Tibial artery (tissue), 4 donors: ENCODE measurements around the gene CD79B.

Experiments used
- DNase-seq, 2 donors: peaks; one replicate each; pipeline ENCODE4 v3.0.0-alpha.2; 2019
- H3K27ac ChIP-seq, 2 donors: fragments of 200-600 bp; sonication (generic) in 1 of 2; 1 replicate in 1 of 2; 2 replicates in 1 of 2; pipeline ENCODE4 v1.5.1; 2018 to 2019; ENCODE audit warnings: mild to moderate bottlenecking in 1 of 2
- H3K27me3 ChIP-seq, 2 donors: fragments of 200-600 bp; sonication (generic) in 1 of 2; one replicate each; pipeline versions ENCODE4 v1.5.1 to v1.6.0; 2016 to 2019
- H3K36me3 ChIP-seq, 3 donors: fragments of 200-600 bp; sonication (generic) in 2 of 3; one replicate each; pipeline ENCODE4 v1.5.1; 2016 to 2019; ENCODE audit warnings: mild to moderate bottlenecking in 2 of 3
- H3K4me1 ChIP-seq, 4 donors: fragments of 200-600 bp; sonication (generic) in 2 of 4; 1 replicate in 3 of 4; 2 replicates in 1 of 4; pipeline ENCODE4 v1.5.1; 2016 to 2019
- H3K4me3 ChIP-seq, 2 donors: fragments of 200-600 bp; sonication (generic) in 1 of 2; 1 replicate in 1 of 2; 2 replicates in 1 of 2; pipeline ENCODE4 v1.5.1; 2018 to 2019; ENCODE audit warnings: mild to moderate bottlenecking in 2 of 2
- H3K9me3 ChIP-seq, 3 donors: fragments of 200-600 bp; sonication (generic) in 1 of 3; one replicate each; pipeline ENCODE4 v1.5.1; 2016 to 2019
- intact Hi-C: fragments of 100-400 bp; cut with DNase I; formaldehyde crosslinking; loops from one replicate; pipeline ENCODE4 v1.15.0; 2023; ENCODE audit warnings: low total_unique reads
- TF ChIP-seq, protein P1 (sequence below), 2 experiments: fragments of 200-600 bp in 1 of 2; fragments of 450-650 bp in 1 of 2; IDR thresholded peaks; one replicate each; pipeline ENCODE4 v1.5.1; 2017 to 2019; ENCODE audit warnings: antibody characterized with exemption in 2 of 2, mild to moderate bottlenecking in 1 of 2, moderate library complexity in 1 of 2

Gene CD79B

DNA sequence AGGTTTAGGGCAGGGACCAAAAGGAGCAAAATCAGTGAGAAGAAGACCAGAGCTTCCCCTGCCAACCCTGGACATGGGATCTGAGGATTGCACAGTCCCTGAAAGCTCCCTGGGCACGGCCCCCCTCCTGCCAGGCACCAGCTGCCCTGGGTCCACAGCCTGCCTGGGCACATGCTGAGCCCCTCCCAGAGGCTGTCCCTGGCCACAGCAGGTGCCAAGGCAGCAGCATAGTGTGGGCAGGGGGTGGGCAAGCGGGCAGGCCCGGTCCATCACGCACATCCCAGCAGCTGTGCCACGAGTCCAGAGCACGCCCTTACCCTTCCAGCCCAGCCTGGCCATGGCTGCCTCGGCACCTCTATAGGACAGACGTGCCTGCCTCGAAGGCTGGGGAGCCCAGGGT is 27.9 kb upstream of the CD79B start:
- Histone ChIP-seq H3K27me3 (peaks cover 0 to 13% of the 10 kb centered on the region in 2 donors), H3K36me3 (no peaks in the 10 kb centered on the region), H3K9me3 (no peaks in the 10 kb centered on the region), H3K4me3 (no peak overlapping the region), H3K27ac (no peak overlapping the region), H3K4me1 (peaks cover 0 to 10% (median 6%) of the 10 kb centered on the region in 4 donors)
- TF ChIP-seq, protein P1, sequence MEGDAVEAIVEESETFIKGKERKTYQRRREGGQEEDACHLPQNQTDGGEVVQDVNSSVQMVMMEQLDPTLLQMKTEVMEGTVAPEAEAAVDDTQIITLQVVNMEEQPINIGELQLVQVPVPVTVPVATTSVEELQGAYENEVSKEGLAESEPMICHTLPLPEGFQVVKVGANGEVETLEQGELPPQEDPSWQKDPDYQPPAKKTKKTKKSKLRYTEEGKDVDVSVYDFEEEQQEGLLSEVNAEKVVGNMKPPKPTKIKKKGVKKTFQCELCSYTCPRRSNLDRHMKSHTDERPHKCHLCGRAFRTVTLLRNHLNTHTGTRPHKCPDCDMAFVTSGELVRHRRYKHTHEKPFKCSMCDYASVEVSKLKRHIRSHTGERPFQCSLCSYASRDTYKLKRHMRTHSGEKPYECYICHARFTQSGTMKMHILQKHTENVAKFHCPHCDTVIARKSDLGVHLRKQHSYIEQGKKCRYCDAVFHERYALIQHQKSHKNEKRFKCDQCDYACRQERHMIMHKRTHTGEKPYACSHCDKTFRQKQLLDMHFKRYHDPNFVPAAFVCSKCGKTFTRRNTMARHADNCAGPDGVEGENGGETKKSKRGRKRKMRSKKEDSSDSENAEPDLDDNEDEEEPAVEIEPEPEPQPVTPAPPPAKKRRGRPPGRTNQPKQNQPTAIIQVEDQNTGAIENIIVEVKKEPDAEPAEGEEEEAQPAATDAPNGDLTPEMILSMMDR (IDR thresholded peaks at IDR 0.05), result no peak
- DNase-seq, result no peak
- intact Hi-C loops, result no loop called here

DNA sequence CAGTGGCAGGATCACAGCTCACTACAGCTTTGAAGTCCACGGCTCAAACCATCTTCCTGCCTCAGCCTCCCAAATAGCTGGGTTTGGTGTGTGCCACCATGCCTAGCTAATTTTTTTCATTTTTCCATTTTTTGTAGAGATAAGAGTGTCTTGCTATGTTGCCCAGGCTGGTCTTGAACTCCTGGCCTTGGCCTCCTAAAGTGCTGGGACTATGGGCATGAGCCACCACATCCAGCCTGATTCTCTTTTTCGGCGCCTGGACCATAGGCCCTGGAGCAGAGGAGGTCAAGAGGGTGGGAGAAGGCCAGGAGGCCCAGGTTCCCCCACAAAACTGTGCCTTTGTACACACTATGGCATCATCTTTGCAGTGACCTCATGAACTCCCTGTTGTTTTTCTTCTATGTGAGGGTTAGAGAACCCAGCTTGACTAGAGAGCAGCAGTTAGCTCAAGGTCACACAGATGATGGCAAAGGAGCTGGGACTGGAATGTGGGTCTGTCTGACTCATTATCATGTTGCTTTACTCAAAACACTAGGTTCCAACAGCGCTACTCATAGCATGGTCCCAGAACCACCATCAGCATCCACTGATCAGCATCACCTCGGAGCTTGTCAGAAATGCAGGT is 24.3 kb upstream of the CD79B start:
- intact Hi-C loops, result no loop called here
- H3K4me3 ChIP-seq, result no peak overlapping the region
- no peak overlapping the region for H3K27ac ChIP-seq
- no peaks in the 10 kb centered on the region for H3K36me3 ChIP-seq
- H3K27me3 ChIP-seq, result peaks cover 0 to 26% of the 10 kb centered on the region in 2 donors
- H3K9me3 ChIP-seq, result no peaks in the 10 kb centered on the region
- DNase-seq, result no peak
- peaks cover 0 to 3% (median 3%) of the 10 kb centered on the region in 4 donors for H3K4me1 ChIP-seq
- TF ChIP-seq, protein P1 (IDR thresholded peaks at IDR 0.05), result no peak

DNA sequence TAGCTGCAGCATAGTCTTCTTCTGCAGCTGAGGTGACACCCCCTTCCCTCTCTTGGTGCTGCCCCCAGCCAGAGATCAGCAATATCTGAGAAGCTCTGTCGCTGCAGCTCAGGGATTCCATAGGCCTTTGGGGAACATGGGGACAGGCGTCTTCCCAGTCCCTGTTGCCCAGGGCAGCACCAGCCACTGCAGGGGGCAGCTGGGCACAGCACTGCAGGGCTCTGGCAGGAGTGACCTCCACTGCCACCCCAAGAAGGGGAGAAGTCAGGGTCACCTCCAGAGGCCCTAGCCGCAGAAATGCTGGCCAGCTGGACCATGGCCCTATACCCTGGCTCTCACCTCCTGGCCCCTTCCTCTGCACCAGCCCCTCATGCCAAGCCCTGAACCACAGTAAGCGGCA is 23.7 kb upstream of the CD79B start:
- TF ChIP-seq, protein P1 (IDR thresholded peaks at IDR 0.05), result no peak
- Histone ChIP-seq H3K27me3 (peaks cover 0 to 27% of the 10 kb centered on the region in 2 donors), H3K4me1 (no peaks in the 10 kb centered on the region), H3K4me3 (no peak overlapping the region), H3K9me3 (no peaks in the 10 kb centered on the region), H3K36me3 (no peaks in the 10 kb centered on the region), H3K27ac (no peak overlapping the region)
- intact Hi-C loops, result no loop called here
- no peak for DNase-seq

- no peak for DNase-seq
- H3K27ac ChIP-seq, result no peak overlapping the region
- H3K27me3 ChIP-seq, result peaks cover 0 to 29% of the 10 kb centered on the region in 2 donors
- H3K9me3 ChIP-seq, result no peaks in the 10 kb centered on the region
- no peaks in the 10 kb centered on the region for H3K4me1 ChIP-seq
- H3K36me3 ChIP-seq, result no peaks in the 10 kb centered on the region
- TF ChIP-seq, protein P1 (IDR thresholded peaks at IDR 0.05), result no peak
- intact Hi-C loops, result no loop called here
- no peak overlapping the region for H3K4me3 ChIP-seq
These were observed 23.1 kb upstream of the CD79B start for GRCh38 chr17:63955232-63955631.

DNA sequence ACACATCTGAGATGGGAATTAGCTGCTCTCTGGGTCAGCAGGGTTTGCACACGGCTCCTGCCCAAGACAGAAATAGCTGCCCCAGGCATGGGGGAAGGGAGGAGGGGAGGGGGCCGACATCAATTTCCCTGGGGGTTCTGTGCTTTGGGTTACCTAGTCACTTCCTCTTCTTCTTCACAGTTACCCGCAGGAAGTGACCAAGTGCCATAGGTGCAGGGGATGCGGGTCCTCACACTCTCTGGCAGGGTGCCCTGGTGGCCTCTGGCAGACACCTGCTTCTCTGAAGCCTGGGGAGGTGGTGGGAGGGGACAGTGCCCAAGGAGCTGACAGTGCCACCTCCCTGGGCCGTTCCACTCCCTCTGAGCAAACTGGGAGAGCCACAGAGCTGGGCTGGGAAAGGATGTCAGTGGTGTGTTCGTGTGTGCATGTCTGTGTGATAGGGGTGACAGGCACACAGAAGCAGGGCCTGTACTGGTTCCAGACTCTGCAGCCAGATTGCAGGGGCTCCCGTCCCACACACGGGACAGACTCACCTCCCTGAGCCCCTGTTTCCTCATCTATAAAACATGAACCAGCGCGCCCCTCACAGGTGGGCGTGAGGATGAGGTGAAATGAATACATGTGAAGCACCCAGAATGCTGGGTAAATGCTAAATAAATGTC is 22.4 kb upstream of the CD79B start:
- H3K27me3 ChIP-seq, result peaks cover 0 to 31% of the 10 kb centered on the region in 2 donors
- H3K9me3 ChIP-seq, result no peaks in the 10 kb centered on the region
- intact Hi-C loops, result no loop called here
- H3K4me3 ChIP-seq, result no peak overlapping the region
- H3K36me3 ChIP-seq, result no peaks in the 10 kb centered on the region
- H3K27ac ChIP-seq, result no peak overlapping the region
- TF ChIP-seq, protein P1 (IDR thresholded peaks at IDR 0.05), result no peak
- no peaks in the 10 kb centered on the region for H3K4me1 ChIP-seq
- DNase-seq, result no peak
